ENCODE data around the gene BBS9. TPM values are rescaled to one million over a fixed set of nuclear protein-coding genes. Genes with fewer than 3 reads are reported as not detected.

Gene BBS9
- total and polyA plus RNA-seq, 2 experiments from 2014 or later: 27.2 to 66.1 TPM

DNA sequence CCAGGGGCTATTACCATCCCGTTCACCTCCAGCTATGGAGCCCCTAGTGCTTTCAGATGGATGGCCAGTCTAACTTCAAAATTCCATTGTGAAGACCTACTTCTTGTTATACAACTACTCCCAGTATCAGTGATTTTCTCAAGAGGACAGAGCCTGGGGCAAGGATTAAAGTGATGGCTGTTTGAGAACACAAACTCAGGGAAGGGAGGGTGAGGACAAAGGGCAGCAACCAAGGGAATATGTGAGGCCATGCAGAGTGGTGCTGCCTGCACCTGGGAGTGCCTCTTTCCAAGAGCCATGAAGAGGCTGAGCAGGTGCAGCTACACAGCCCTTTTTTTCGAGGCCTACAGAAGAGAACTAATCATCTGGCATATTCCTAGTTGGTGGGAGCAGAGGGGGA lies 472.5 kb downstream of the BBS9 start:
- TF ChIP-seq EZH2 (IDR thresholded peaks at IDR 0.05; ENCODE audit: low read depth, unreplicated experiment): no peak
- TF ChIP-seq, protein P1, sequence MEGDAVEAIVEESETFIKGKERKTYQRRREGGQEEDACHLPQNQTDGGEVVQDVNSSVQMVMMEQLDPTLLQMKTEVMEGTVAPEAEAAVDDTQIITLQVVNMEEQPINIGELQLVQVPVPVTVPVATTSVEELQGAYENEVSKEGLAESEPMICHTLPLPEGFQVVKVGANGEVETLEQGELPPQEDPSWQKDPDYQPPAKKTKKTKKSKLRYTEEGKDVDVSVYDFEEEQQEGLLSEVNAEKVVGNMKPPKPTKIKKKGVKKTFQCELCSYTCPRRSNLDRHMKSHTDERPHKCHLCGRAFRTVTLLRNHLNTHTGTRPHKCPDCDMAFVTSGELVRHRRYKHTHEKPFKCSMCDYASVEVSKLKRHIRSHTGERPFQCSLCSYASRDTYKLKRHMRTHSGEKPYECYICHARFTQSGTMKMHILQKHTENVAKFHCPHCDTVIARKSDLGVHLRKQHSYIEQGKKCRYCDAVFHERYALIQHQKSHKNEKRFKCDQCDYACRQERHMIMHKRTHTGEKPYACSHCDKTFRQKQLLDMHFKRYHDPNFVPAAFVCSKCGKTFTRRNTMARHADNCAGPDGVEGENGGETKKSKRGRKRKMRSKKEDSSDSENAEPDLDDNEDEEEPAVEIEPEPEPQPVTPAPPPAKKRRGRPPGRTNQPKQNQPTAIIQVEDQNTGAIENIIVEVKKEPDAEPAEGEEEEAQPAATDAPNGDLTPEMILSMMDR (conservative IDR thresholded peaks at IDR 0.05; ENCODE audit: low read depth in 2 of 2): no peak
- TF ChIP-seq, protein P2, sequence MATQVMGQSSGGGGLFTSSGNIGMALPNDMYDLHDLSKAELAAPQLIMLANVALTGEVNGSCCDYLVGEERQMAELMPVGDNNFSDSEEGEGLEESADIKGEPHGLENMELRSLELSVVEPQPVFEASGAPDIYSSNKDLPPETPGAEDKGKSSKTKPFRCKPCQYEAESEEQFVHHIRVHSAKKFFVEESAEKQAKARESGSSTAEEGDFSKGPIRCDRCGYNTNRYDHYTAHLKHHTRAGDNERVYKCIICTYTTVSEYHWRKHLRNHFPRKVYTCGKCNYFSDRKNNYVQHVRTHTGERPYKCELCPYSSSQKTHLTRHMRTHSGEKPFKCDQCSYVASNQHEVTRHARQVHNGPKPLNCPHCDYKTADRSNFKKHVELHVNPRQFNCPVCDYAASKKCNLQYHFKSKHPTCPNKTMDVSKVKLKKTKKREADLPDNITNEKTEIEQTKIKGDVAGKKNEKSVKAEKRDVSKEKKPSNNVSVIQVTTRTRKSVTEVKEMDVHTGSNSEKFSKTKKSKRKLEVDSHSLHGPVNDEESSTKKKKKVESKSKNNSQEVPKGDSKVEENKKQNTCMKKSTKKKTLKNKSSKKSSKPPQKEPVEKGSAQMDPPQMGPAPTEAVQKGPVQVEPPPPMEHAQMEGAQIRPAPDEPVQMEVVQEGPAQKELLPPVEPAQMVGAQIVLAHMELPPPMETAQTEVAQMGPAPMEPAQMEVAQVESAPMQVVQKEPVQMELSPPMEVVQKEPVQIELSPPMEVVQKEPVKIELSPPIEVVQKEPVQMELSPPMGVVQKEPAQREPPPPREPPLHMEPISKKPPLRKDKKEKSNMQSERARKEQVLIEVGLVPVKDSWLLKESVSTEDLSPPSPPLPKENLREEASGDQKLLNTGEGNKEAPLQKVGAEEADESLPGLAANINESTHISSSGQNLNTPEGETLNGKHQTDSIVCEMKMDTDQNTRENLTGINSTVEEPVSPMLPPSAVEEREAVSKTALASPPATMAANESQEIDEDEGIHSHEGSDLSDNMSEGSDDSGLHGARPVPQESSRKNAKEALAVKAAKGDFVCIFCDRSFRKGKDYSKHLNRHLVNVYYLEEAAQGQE (IDR thresholded peaks at IDR 0.05; ENCODE audit: unreplicated experiment): no peak
- Histone ChIP-seq H3K79me2 (replicated peaks; ENCODE audit: insufficient read depth) (no peaks in the 10 kb centered on the region), H3K36me3 (ENCODE audit: insufficient read depth) (no peaks in the 10 kb centered on the region), H3K4me2 (no peak overlapping the region), H3K27ac (ENCODE audit: low read depth) (no peak overlapping the region), H3F3A (replicated peaks; ENCODE audit: low read depth) (no peaks in the 10 kb centered on the region), H2AFZ (no peak overlapping the region), H3K27me3 (ENCODE audit: insufficient read depth) (no peaks in the 10 kb centered on the region), H4K20me1 (replicated peaks; ENCODE audit: insufficient read depth) (no peaks in the 10 kb centered on the region), H3K4me1 (ENCODE audit: insufficient read depth) (no peaks in the 10 kb centered on the region), H3K4me3 (no peak overlapping the region), H3K9me2 (ENCODE audit: insufficient read depth) (no peaks in the 10 kb centered on the region)
- Mint-ChIP-seq H3K4me3 (no peak overlapping the region), H3K27ac (no peak overlapping the region), H3K36me3 (ENCODE audit: low read depth) (no peaks in the 10 kb centered on the region), H3K4me1 (peaks cover 3% of the 10 kb centered on the region; the same call in 1 of the 3 replicates), H3K27me3 (ENCODE audit: insufficient read depth, low read depth, poor library complexity) (peaks cover 1% of the 10 kb centered on the region), H3K9me3 (no peaks in the 10 kb centered on the region)
- DNase-seq (ENCODE audit: low spot score) (no peak), ATAC-seq (no peak)

DNA sequence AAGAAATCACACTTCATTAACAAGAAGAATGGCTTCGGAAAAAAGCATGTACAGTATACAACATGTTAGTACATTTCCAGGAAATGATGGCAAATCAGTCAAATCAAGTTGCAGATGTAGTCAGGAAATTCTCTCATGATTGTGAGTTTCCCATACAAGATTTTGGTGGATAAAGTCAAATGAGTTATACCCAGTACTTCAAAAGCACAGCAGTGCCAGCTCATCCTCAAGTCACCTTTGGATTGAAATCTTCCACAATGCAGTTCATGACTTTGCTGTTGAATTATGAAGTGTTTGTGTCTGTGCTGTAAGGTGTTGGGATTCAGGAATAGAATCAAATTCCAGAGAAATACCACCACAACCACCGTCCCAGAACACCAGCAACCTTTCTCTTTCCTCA lies 474.7 kb downstream of the BBS9 start:
- Mint-ChIP-seq H3K4me3 (no peak overlapping the region), H3K9me3 (no peaks in the 10 kb centered on the region; the same call in 2 of the 3 replicates), H3K27me3 (ENCODE audit: insufficient read depth, low read depth, poor library complexity) (peaks cover 1% of the 10 kb centered on the region), H3K4me1 (no peaks in the 10 kb centered on the region), H3K36me3 (ENCODE audit: low read depth) (no peaks in the 10 kb centered on the region), H3K27ac (no peak overlapping the region)
- no peak overlapping the region for H3K4me3 ChIP-seq
- no peaks in the 10 kb centered on the region for H3K27me3 ChIP-seq (ENCODE audit: insufficient read depth)
- H3K27ac ChIP-seq (ENCODE audit: low read depth): no peak overlapping the region
- no peak overlapping the region for H3K4me2 ChIP-seq
- TF ChIP-seq, protein P2 (IDR thresholded peaks at IDR 0.05; ENCODE audit: unreplicated experiment): no peak
- TF ChIP-seq, protein P3, sequence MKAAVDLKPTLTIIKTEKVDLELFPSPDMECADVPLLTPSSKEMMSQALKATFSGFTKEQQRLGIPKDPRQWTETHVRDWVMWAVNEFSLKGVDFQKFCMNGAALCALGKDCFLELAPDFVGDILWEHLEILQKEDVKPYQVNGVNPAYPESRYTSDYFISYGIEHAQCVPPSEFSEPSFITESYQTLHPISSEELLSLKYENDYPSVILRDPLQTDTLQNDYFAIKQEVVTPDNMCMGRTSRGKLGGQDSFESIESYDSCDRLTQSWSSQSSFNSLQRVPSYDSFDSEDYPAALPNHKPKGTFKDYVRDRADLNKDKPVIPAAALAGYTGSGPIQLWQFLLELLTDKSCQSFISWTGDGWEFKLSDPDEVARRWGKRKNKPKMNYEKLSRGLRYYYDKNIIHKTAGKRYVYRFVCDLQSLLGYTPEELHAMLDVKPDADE (IDR thresholded peaks at IDR 0.05): no peak
- TF ChIP-seq NANOG (IDR thresholded peaks at IDR 0.05; ENCODE audit: borderline replicate concordance) (no peak), JUNB (IDR thresholded peaks at IDR 0.05; ENCODE audit: unreplicated experiment) (no peak), STAT1 (IDR thresholded peaks at IDR 0.05; ENCODE audit: unreplicated experiment) (no peak), CREB1 (CRISPR knock-in tag; IDR thresholded peaks at IDR 0.05; ENCODE audit: low read depth) (no peak), ZNF114 (CRISPR knock-in tag; IDR thresholded peaks at IDR 0.05) (no peak), ZNF331 (CRISPR knock-in tag; IDR thresholded peaks at IDR 0.05; ENCODE audit: low read depth) (no peak), EZH2 (IDR thresholded peaks at IDR 0.05; ENCODE audit: low read depth, unreplicated experiment) (no peak)
- TF ChIP-seq, protein P1 (conservative IDR thresholded peaks at IDR 0.05; ENCODE audit: low read depth in 2 of 2): no peak
- DNase-seq (ENCODE audit: low spot score) (no peak), ATAC-seq (no peak)
- no peaks in the 10 kb centered on the region for H3K36me3 ChIP-seq (ENCODE audit: insufficient read depth)
- no peaks in the 10 kb centered on the region for H3K79me2 ChIP-seq (replicated peaks; ENCODE audit: insufficient read depth)
- H2AFZ ChIP-seq: no peak overlapping the region
- no peaks in the 10 kb centered on the region for H3K4me1 ChIP-seq (ENCODE audit: insufficient read depth)
- no peaks in the 10 kb centered on the region for H3K9me2 ChIP-seq (ENCODE audit: insufficient read depth)
- no peaks in the 10 kb centered on the region for H3F3A ChIP-seq (replicated peaks; ENCODE audit: low read depth)
- no peaks in the 10 kb centered on the region; the same call in 1 of the 2 replicates for H4K20me1 ChIP-seq (replicated peaks; ENCODE audit: insufficient read depth)

All from GM23338 (cell line).